Measurements from ENCODE around the gene RNF227. TPM values are rescaled to one million over a fixed set of nuclear protein-coding genes. Genes with fewer than 3 reads are reported as not detected.

RNF227 gene
- total and polyA plus RNA-seq, 2 of the 8 experiments (the other 6 are each of a cell fraction or from before 2014, with no cell fraction given), result 0.63 to 1.7 TPM

DNA sequence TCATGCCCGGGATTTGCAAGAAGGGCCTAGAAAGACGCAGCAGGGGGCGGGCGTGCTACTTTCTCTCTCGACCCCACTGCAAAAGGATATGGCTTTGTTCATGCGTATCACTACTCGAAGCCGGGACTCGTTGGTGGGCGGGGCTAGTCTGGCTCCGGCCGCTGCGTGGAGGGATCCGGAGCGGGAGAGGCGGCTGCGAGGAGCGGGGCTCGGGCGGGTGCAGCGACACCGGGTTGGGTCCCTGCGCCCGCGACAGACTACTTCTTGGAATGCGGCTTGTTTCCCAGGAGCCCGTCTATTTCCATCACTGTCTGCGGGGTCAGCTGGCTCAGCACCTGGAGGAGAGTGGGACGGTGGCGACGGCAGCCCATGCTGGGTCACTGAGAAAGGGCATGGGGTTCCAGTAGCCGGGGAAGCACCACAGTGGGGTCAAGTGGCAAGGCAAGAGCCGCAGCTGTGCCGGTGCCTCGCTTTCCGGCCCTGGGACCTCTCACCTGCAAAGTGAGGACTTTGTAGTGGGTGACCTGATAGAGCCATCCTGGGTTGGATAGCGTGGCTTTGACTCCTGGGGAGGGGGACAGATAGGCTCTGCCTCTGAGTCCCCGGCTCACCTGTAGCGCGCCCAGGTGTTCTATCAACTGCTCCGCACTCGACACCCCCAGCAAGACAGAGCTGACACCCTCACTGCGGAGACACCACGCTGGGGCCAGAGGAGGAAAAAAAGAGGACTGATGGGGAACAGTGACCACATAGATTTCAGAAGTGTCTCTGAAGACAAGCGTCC is 6.9 kb upstream of the RNF227 start (continued):
- TF ChIP-seq HDAC2 (IDR thresholded peaks at IDR 0.05; ENCODE audit: borderline replicate concordance in 1 of 2, low read depth in 2 of 2, low read length in 2 of 2), result no peak
- TF ChIP-seq EP300 (IDR thresholded peaks at IDR 0.05; ENCODE audit: borderline replicate concordance in 1 of 2, low read depth in 2 of 2, low read length in 2 of 2), result peak in 1 of 2 experiments; percentile 23; a peak in 1 of 3 replicates
- TF ChIP-seq KDM1A (IDR thresholded peaks at IDR 0.05; ENCODE audit: borderline replicate concordance, low read length), result no peak
- TF ChIP-seq MAFK (IDR thresholded peaks at IDR 0.05; ENCODE audit: low read depth, low read length), result no peak
- no peak for TF ChIP-seq CHD1 (IDR thresholded peaks at IDR 0.05; ENCODE audit: low read depth, low read length)
- no peak for TF ChIP-seq GABPA (IDR thresholded peaks at IDR 0.05; ENCODE audit: borderline replicate concordance, insufficient read depth, low read length)
- peak; percentile 72 for TF ChIP-seq TAF1 (IDR thresholded peaks at IDR 0.05; ENCODE audit: low read depth, low read length)
- no peak for TF ChIP-seq FOSL1 (IDR thresholded peaks at IDR 0.05; ENCODE audit: insufficient read depth, low read depth, low read length)
- TF ChIP-seq RNF2 (IDR thresholded peaks at IDR 0.05; ENCODE audit: borderline replicate concordance, low read depth, low read length, missing control alignments, poor library complexity, severe bottlenecking), result no peak
- TF ChIP-seq ATF2 (IDR thresholded peaks at IDR 0.05; ENCODE audit: low read length), result no peak
- TF ChIP-seq SIRT6 (IDR thresholded peaks at IDR 0.05; ENCODE audit: low read length), result no peak
- TF ChIP-seq ATF3 (IDR thresholded peaks at IDR 0.05; ENCODE audit: insufficient read depth, low read depth, low read length), result no peak
- TF ChIP-seq HDAC6 (IDR thresholded peaks at IDR 0.05; ENCODE audit: low read depth, low read length), result no peak
- TF ChIP-seq, protein P1, sequence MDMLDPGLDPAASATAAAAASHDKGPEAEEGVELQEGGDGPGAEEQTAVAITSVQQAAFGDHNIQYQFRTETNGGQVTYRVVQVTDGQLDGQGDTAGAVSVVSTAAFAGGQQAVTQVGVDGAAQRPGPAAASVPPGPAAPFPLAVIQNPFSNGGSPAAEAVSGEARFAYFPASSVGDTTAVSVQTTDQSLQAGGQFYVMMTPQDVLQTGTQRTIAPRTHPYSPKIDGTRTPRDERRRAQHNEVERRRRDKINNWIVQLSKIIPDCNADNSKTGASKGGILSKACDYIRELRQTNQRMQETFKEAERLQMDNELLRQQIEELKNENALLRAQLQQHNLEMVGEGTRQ (IDR thresholded peaks at IDR 0.05; ENCODE audit: low read length), result no peak
- no peak for TF ChIP-seq SUZ12 (IDR thresholded peaks at IDR 0.05; ENCODE audit: low read length)
- TF ChIP-seq CBX5 (IDR thresholded peaks at IDR 0.05; ENCODE audit: low read depth, low read length), result no peak
- no peak for TF ChIP-seq CTBP2 (IDR thresholded peaks at IDR 0.05; ENCODE audit: borderline replicate concordance, insufficient read depth, insufficient read length, low read length)
- TF ChIP-seq RXRA (IDR thresholded peaks at IDR 0.05; ENCODE audit: insufficient read depth, low read depth, low read length), result no peak
- TF ChIP-seq TBP (IDR thresholded peaks at IDR 0.05; ENCODE audit: low read depth, low read length), result peak; percentile 71

Data from H1 (cell line).